ENCODE data around the gene GRK1. TPM values are rescaled to one million over a fixed set of nuclear protein-coding genes. Genes with fewer than 3 reads are reported as not detected.

GRK1 gene
- total RNA-seq, 1 experiment from 2014 or later: not detected

DNA sequence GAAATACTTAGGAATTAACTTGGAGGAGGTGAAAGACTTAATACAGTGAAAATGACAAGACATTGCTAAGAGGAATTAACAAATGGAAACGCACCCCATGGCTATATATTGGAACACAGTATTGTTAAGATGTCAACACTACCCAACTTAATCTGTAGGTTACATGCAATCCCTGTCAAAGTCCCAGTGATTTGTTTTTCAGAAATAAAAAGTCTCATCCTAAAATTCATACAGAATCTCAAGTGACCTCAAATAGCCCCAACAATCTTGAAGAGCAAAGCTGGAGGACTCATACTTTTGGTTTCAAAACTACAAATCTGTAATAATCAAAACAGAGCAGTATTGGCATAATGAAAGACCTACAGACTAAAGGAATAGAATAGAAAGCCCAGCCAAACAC, 22.2 kb upstream of the GRK1 start:
- BruUV-seq (replicated peaks): no TSS peak
- H4K20me1 ChIP-seq (ENCODE audit: insufficient read depth): no peaks in the 10 kb centered on the region; the same call in 1 of the 2 replicates
- H3K79me2 ChIP-seq (ENCODE audit: low read depth): no peaks in the 10 kb centered on the region
- ChIA-PET POLR2A (ENCODE audit: unreplicated experiment) (no interaction called here), CTCF (no interaction called here)
- no peaks in the 10 kb centered on the region for H3K27me3 ChIP-seq (ENCODE audit: insufficient read depth, low read depth)
- H3K4me2 ChIP-seq: no peak overlapping the region
- H2AFZ ChIP-seq: no peak overlapping the region
- H3K27ac ChIP-seq: no peak overlapping the region
- no peak for TF ChIP-seq CTCF (conservative IDR thresholded peaks at IDR 0.05)
- no peak for TF ChIP-seq EZH2 (IDR thresholded peaks at IDR 0.05; ENCODE audit: low read depth)
- H3K9me2 ChIP-seq (ENCODE audit: insufficient read depth): no peaks in the 10 kb centered on the region
- DNase-seq: no peak
- H3K4me1 ChIP-seq (replicated peaks; ENCODE audit: insufficient read depth): no peaks in the 10 kb centered on the region
- H3K9me3 ChIP-seq (ENCODE audit: insufficient read depth, low read depth): no peaks in the 10 kb centered on the region
- H3K4me3 ChIP-seq: no peak overlapping the region
- intact Hi-C loops (cut with micrococcal nuclease; ENCODE audit: unreplicated experiment): no loop called here
- H3K36me3 ChIP-seq (ENCODE audit: low read depth): peaks cover 23% of the 10 kb centered on the region
- peaks cover 20% of the 10 kb centered on the region; the same call in 1 of the 2 replicates for H3F3A ChIP-seq (ENCODE audit: insufficient read depth, low read depth)

GRCh38 chr13:113645329-113645728, 21.7 kb upstream of the GRK1 start:
- Histone ChIP-seq H3K27me3 (ENCODE audit: insufficient read depth, low read depth) (no peaks in the 10 kb centered on the region), H3K9me3 (ENCODE audit: insufficient read depth, low read depth) (no peaks in the 10 kb centered on the region), H3K79me2 (ENCODE audit: low read depth) (no peaks in the 10 kb centered on the region), H4K20me1 (ENCODE audit: insufficient read depth) (no peaks in the 10 kb centered on the region; the same call in 1 of the 2 replicates), H3F3A (ENCODE audit: insufficient read depth, low read depth) (peaks cover 20% of the 10 kb centered on the region; the same call in 1 of the 2 replicates), H2AFZ (no peak overlapping the region), H3K4me3 (no peak overlapping the region), H3K36me3 (ENCODE audit: low read depth) (peaks cover 18% of the 10 kb centered on the region), H3K9me2 (ENCODE audit: insufficient read depth) (no peaks in the 10 kb centered on the region), H3K4me2 (no peak overlapping the region), H3K27ac (no peak overlapping the region), H3K4me1 (replicated peaks; ENCODE audit: insufficient read depth) (no peaks in the 10 kb centered on the region)
- POLR2A ChIA-PET (ENCODE audit: unreplicated experiment): no interaction called here
- CTCF ChIA-PET: no interaction called here
- TF ChIP-seq CTCF (conservative IDR thresholded peaks at IDR 0.05) (no peak), EZH2 (IDR thresholded peaks at IDR 0.05; ENCODE audit: low read depth) (no peak)
- no peak for DNase-seq
- BruUV-seq (replicated peaks): no TSS peak
- intact Hi-C loops (cut with micrococcal nuclease; ENCODE audit: unreplicated experiment): no loop called here

- peaks cover 13% of the 10 kb centered on the region for H3K36me3 ChIP-seq (ENCODE audit: low read depth)
- CTCF ChIA-PET: no interaction called here
- POLR2A ChIA-PET (ENCODE audit: unreplicated experiment): no interaction called here
- no peak overlapping the region for H3K27ac ChIP-seq
- H3K4me2 ChIP-seq: no peak overlapping the region
- no peak overlapping the region for H3K4me3 ChIP-seq
- no TSS peak for BruUV-seq (replicated peaks)
- H4K20me1 ChIP-seq (ENCODE audit: insufficient read depth): no peaks in the 10 kb centered on the region
- no peaks in the 10 kb centered on the region for H3K27me3 ChIP-seq (ENCODE audit: insufficient read depth, low read depth)
- peaks cover 20% of the 10 kb centered on the region; the same call in 1 of the 2 replicates for H3F3A ChIP-seq (ENCODE audit: insufficient read depth, low read depth)
- no peaks in the 10 kb centered on the region for H3K9me3 ChIP-seq (ENCODE audit: insufficient read depth, low read depth)
- no peaks in the 10 kb centered on the region for H3K79me2 ChIP-seq (ENCODE audit: low read depth)
- no peak overlapping the region for H2AFZ ChIP-seq
- DNase-seq: no peak
- H3K9me2 ChIP-seq (ENCODE audit: insufficient read depth): no peaks in the 10 kb centered on the region
- TF ChIP-seq EZH2 (IDR thresholded peaks at IDR 0.05; ENCODE audit: low read depth) (no peak), CTCF (conservative IDR thresholded peaks at IDR 0.05) (no peak)
- no peaks in the 10 kb centered on the region for H3K4me1 ChIP-seq (replicated peaks; ENCODE audit: insufficient read depth)
- intact Hi-C loops (cut with micrococcal nuclease; ENCODE audit: unreplicated experiment): no loop called here
Observed at GRCh38 chr13:113646376-113646775, 20.6 kb upstream of the GRK1 start.
